AG10803 (cell line): ENCODE data around the gene ASTN1.

Source experiments
- DNase-seq: peaks from one replicate; pipeline ENCODE4 v3.0.0; 2010; ENCODE audit warnings: low read depth
- H3K4me3 ChIP-seq: 2 replicates; pipeline ENCODE4 v1.5.1; 2011; ENCODE audit warnings: mild to moderate bottlenecking, low read length, control low read depth
- CTCF ChIP-seq: conservative IDR thresholded peaks from 2 replicates; pipeline ENCODE4 v1.5.1; 2011; ENCODE audit warnings: mild to moderate bottlenecking, low read length, control low read depth, inconsistent platforms

ASTN1 gene

GRCh38 chr1:176854758-176855745, 309.5 kb downstream of the ASTN1 start:
- DNase-seq, result no peak
- no peak for TF ChIP-seq CTCF
- no peak overlapping the region for H3K4me3 ChIP-seq

GRCh38 chr1:176854121-176854520, 310.4 kb downstream of the ASTN1 start:
- no peak for DNase-seq
- no peak overlapping the region for H3K4me3 ChIP-seq
- no peak for TF ChIP-seq CTCF

GRCh38 chr1:176853503-176853902, 311.0 kb downstream of the ASTN1 start:
- TF ChIP-seq CTCF, result no peak
- DNase-seq, result no peak

GRCh38 chr1:176852124-176852523, 312.4 kb downstream of the ASTN1 start:
- no peak for DNase-seq
- H3K4me3 ChIP-seq, result no peak overlapping the region
- TF ChIP-seq CTCF, result no peak

More at GRCh38 chr1:176853503-176853902, 311.0 kb downstream of the ASTN1 start:
- no peak overlapping the region for H3K4me3 ChIP-seq

GRCh38 chr1:176850871-176851270, 313.6 kb downstream of the ASTN1 start:
- TF ChIP-seq CTCF, result no peak
- H3K4me3 ChIP-seq, result no peak overlapping the region
- DNase-seq, result no peak

GRCh38 chr1:176849281-176849680, 315.2 kb downstream of the ASTN1 start:
- no peak for TF ChIP-seq CTCF
- DNase-seq, result no peak
- H3K4me3 ChIP-seq, result no peak overlapping the region

- H3K4me3 ChIP-seq, result no peak overlapping the region
- TF ChIP-seq CTCF, result no peak
- peak; percentile 23 for DNase-seq
These were observed 317.5 kb downstream of the ASTN1 start for GRCh38 chr1:176847052-176847451.
